Effector memory CD4-positive, alpha-beta T cell (primary cell): ENCODE data around the gene RBBP7.
A peak's percentile ranks its signal among the peaks of the same experiment; 100 is the strongest.

ENCODE experiments used
- DNase-seq, 3 donors: peaks; one replicate each; pipeline ENCODE4 v3.0.0-alpha.2; 2020
- H3K27ac ChIP-seq: 2 replicates; pipeline ENCODE4 v1.7.0; 2013; ENCODE audit warnings: mild to moderate bottlenecking, low read length, moderate library complexity; ENCODE audit not compliant: insufficient read depth, poor library complexity, severe bottlenecking
- H3K27me3 ChIP-seq: replicated peaks from 2 replicates; pipeline ENCODE4 v1.7.0; 2013; ENCODE audit warnings: mild to moderate bottlenecking, low read length; ENCODE audit not compliant: insufficient read depth, control insufficient read depth, poor library complexity, severe bottlenecking
- H3K36me3 ChIP-seq: 2 replicates; pipeline ENCODE4 v1.7.0; 2013; ENCODE audit warnings: mild to moderate bottlenecking, low read length, moderate library complexity; ENCODE audit not compliant: control insufficient read depth, insufficient read depth
- H3K4me1 ChIP-seq: 2 replicates; pipeline ENCODE4 v1.7.0; 2013; ENCODE audit warnings: low read length, mild to moderate bottlenecking; ENCODE audit not compliant: control insufficient read depth, insufficient read depth, poor library complexity, severe bottlenecking
- H3K4me3 ChIP-seq: 2 replicates; pipeline ENCODE4 v1.7.0; 2013; ENCODE audit warnings: low read length, low read depth, mild to moderate bottlenecking; ENCODE audit not compliant: insufficient read depth, poor library complexity, severe bottlenecking
- H3K9me3 ChIP-seq: 2 replicates; pipeline ENCODE4 v1.7.0; 2013; ENCODE audit warnings: mild to moderate bottlenecking, low read length, moderate library complexity; ENCODE audit not compliant: control insufficient read depth
- total RNA-seq, 3 donors: gene quantifications; one replicate each; lab custom pipeline; 2026; lab: John Stamatoyannopoulos, UW

Gene RBBP7
- total RNA-seq: 86.8 to 108 (median 98.0) reads per million in 3 donors

DNA sequence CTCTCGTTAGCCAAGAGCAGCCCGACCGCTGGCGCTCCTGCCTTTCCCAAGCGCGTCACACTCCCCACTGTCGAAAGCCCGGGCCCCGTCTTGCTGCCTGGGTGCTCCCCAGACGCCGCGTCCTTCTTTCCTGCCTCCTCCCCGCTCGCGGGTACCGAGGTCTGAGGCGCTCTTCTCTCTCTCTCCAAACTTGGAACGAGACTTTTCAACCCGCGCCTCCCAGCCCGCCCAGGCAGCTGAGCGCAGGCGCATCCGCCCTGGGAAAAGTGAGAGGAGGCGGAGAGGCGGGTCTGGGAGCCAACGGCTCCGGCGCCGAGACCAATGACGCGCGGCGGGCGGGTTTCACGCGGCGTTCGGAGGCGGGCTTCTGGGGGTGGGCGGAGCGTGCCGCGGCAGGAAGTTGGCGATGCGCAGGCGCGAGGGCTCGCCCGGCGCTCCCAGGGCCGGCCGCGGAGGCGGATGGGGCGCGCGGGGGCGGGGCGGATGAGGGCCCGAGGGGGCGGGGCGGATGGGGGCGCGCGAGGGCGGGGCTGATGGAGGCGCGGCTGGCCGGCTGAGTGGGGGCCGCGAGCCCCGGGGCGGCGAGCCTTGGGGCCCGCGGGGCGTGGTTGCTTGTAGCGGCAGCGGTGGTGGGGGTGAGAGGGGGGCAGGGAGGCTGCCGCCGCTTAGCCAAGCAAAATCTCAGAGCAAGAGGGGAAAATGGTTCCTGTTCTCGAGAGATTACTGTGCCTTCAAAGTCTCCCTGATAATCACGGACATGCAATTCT lies at the start of gene RBBP7:
Gene RBBP7, minus strand, starts transcription at position 268 of the 767 bp plus-strand sequence. CDS start 309 bp downstream, outside the sequence.
- Histone ChIP-seq H3K27me3 (no peaks in the 10 kb centered on the region), H3K4me1 (peaks cover 11% of the 10 kb centered on the region), H3K36me3 (no peaks in the 10 kb centered on the region), H3K4me3 (peak within 1 kb of the TSS; percentile 78), H3K27ac (peak within 1 kb of the TSS; percentile 90), H3K9me3 (no peaks in the 10 kb centered on the region)
- peak; percentile 87 to 93 (median 88) for DNase-seq

DNA sequence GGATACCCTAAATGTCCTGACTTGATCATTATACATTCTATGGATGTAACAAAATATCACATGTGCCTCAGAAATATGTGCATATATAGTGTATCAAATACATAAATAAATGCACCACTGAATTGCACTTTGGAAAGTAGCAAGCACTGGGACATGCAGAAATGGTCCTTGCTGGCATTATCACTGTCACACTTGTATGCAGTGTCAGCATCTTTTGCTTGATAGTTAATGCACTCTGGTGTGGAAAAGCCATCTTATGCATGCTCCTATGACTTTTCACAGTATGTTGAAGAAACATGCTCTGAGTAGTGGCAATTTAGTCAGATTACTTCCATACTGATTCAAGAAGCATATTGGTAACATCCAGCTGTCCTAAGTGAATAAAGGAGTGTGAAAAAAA lies 48.8 kb upstream of the RBBP7 start:
- Histone ChIP-seq H3K27me3 (no peaks in the 10 kb centered on the region), H3K36me3 (no peaks in the 10 kb centered on the region), H3K4me1 (no peaks in the 10 kb centered on the region), H3K9me3 (no peaks in the 10 kb centered on the region), H3K27ac (no peak overlapping the region), H3K4me3 (no peak overlapping the region)
- no peak for DNase-seq

DNA sequence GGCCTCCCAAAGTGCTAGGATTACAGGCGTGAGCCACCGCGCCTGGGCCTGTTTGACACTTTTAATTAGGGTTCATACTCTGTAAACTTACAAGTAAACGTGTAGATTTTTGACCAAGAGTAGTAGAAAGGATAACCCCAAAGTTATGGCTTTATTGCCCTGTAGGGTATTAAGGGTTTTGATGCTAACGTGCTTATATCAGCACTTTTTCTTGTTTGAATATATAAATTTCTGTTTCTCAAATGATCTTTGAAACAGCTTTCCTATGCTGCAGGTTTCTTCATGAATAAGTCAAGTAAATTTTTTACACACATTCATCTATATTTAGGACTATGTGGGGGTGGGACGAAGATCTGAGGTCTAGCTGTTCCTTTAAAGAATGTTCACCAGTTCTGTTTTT lies 47.0 kb upstream of the RBBP7 start:
- Histone ChIP-seq H3K4me3 (no peak overlapping the region), H3K36me3 (no peaks in the 10 kb centered on the region), H3K4me1 (no peaks in the 10 kb centered on the region), H3K27ac (no peak overlapping the region), H3K9me3 (no peaks in the 10 kb centered on the region), H3K27me3 (no peaks in the 10 kb centered on the region)
- DNase-seq: no peak

DNA sequence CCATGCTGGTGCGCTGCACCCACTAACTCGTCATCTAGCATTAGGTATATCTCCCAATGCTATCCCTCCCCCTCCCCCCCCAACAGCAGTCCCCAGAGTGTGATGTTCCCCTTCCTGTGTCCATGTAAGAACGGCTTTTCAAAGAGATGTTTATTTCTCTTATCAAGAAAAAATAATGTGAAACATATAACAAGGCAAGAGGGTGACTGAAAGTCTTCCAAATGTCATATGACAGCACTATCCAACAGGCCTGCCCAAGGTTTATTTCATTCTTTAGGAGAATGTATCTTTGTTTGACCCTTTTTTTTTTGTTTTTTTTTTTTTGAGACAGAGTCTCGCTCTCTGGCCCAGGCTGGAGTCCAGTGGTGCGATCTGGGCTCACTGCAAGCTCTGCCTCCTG lies 46.4 kb upstream of the RBBP7 start:
- Histone ChIP-seq H3K27me3 (no peaks in the 10 kb centered on the region), H3K4me3 (no peak overlapping the region), H3K27ac (no peak overlapping the region), H3K4me1 (no peaks in the 10 kb centered on the region), H3K36me3 (no peaks in the 10 kb centered on the region), H3K9me3 (no peaks in the 10 kb centered on the region)
- DNase-seq: no peak

DNA sequence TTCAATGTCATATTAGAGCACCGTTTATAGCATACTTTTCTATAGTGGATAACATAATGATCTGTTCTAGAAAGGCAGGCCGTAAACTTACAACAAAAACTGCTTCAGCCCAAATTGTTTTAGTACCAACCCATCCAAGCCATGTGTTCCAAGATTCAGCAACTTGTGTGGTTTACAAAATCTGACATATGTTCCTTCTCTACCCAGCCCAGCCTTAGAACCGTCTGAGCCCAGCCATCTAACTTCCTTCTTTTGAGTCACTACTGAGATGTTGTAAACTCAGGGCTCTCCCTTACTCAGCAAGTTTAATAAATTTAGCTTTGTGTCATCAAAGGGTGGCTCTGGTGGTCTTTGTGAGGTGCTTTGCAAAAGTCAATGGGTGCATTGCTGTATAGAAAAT lies 43.9 kb upstream of the RBBP7 start:
- no peak for DNase-seq
- Histone ChIP-seq H3K9me3 (no peaks in the 10 kb centered on the region), H3K4me3 (no peak overlapping the region), H3K4me1 (no peaks in the 10 kb centered on the region), H3K27me3 (no peaks in the 10 kb centered on the region), H3K27ac (no peak overlapping the region), H3K36me3 (no peaks in the 10 kb centered on the region)

DNA sequence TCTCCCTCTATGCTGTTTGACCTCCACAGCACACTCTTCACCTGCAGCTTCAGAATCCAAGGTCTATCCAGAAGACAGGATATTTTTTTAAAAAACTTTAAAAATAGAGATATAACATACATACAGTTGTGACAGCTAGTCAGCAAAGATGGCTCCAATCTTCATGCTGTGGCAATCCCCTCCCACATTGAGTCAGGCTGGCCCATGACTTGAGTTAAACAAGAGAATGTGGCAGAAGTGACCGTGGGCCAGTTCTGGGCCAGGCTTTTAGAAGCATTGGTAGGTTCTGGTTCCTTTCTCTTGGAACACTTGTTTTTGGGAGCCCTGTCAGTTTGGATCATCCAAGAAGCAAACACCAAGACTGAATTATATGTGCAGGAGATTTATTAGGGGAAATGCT lies 40.2 kb upstream of the RBBP7 start:
- Histone ChIP-seq H3K36me3 (no peaks in the 10 kb centered on the region), H3K9me3 (no peaks in the 10 kb centered on the region), H3K4me1 (no peaks in the 10 kb centered on the region), H3K27ac (no peak overlapping the region), H3K27me3 (no peaks in the 10 kb centered on the region), H3K4me3 (no peak overlapping the region)
- no peak for DNase-seq

DNA sequence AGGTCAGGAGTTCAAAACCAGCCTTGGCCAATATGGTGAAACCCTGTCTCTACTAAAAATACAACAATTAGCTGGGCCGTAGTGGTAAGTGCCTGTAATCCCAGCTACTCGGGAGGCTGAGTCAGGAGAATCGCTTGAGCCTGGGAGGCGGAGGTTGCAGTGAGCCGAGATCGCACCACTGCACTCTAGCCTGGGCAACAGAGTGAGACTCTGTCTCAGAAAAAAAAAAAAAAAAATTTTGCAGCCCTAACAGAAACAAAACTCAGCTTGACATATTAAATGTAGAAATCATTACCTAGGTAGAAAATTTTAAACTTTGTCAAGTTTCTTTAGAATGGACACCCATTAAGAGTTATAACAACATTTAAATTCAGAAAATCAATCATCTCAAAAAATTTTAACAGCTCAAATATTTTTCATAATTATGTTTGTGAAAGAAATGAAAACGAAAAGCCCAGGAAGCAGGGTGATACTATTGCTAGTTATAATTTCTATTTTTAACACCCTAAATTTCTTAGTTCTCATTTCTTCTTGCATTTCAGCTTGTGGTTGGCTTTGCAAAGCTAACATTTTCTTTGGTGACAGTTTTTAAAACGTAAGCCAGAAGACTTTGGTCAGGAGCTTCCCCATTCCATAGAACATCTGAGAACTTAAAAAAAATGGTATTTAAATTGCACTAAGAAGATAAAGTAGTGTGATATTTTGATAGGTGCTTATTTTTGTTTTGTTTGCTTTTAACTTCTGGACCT lies 33.3 kb upstream of the RBBP7 start:
- H3K4me1 ChIP-seq: no peaks in the 10 kb centered on the region
- DNase-seq: no peak
- H3K27ac ChIP-seq: no peak overlapping the region
- H3K9me3 ChIP-seq: no peaks in the 10 kb centered on the region
- H3K27me3 ChIP-seq: peaks cover 5% of the 10 kb centered on the region
- H3K4me3 ChIP-seq: no peak overlapping the region
- H3K36me3 ChIP-seq: no peaks in the 10 kb centered on the region

DNA sequence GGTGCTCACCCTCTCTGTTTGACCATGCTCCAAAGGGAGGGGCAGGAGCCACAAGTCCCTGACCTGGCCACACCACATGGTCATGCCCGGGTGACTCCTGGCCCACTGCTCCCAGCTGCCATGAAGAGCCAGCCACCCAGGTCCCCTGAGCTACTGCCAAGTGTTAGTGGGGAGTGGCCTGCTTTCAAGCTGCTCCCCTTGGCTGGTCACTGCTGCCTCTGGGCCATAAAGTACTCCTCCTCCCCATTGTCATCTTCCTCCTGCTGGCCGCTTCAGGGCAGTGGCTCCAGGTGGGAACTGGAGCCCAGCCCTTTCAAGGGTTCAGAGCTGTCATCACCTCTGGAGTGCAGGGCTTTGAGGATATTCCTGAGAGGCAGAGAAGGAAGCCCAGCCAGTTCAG lies 27.3 kb upstream of the RBBP7 start:
- H3K9me3 ChIP-seq: no peaks in the 10 kb centered on the region
- no peak overlapping the region for H3K27ac ChIP-seq
- H3K4me3 ChIP-seq: no peak overlapping the region
- DNase-seq: no peak
- no peaks in the 10 kb centered on the region for H3K4me1 ChIP-seq
- peaks cover 5% of the 10 kb centered on the region for H3K27me3 ChIP-seq
- H3K36me3 ChIP-seq: no peaks in the 10 kb centered on the region

DNA sequence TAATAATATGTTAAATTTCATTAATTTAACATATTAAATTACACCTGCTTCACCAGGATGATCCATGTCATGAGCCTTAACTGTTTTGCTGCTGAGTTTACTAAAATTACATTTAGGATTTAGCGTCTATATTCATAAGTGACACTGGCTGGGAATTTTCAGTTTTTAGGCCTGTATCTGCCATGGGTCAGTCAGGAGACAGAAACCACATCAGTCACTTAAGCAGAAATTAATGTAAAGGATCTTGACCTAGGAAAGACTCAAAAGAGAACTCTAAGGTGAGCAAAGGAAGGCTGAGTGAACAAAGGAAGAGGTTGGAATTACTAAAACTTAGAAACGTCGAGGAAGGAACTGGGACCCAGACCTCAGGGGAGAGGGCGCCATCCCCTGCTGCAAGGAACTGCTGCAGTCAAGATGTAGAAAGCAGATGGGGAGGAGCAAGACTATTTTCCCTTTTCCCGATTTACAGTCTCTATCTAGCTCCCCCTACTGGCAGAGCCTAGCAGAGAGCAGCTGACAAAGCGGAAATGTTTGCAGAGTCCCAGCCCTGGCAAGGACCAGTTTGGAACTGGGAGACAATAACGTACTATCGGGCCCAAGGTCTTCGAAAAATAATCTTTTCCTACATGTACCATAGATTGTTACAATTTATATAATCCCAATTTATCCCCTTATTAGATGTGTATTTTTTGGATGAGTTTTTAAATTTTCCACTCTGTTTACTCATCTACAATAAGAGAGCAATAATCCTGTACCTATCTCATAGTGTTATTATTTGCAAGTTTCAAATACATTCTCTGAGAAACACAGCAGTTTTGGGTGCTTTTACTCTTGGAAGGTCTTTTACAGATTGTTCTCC lies 22.6 kb upstream of the RBBP7 start:
- no peaks in the 10 kb centered on the region for H3K4me1 ChIP-seq
- no peak overlapping the region for H3K27ac ChIP-seq
- no peaks in the 10 kb centered on the region for H3K27me3 ChIP-seq
- peak in 2 of 3 donors; percentile 25 to 41 for DNase-seq
- no peak overlapping the region for H3K4me3 ChIP-seq
- H3K9me3 ChIP-seq: no peaks in the 10 kb centered on the region
- no peaks in the 10 kb centered on the region for H3K36me3 ChIP-seq
